Ovary (tissue), 3 donors: ENCODE measurements around the gene RGL1.

ENCODE experiments used
- EP300 ChIP-seq: sonication (generic); formaldehyde crosslinking; IDR thresholded peaks from one replicate; pipeline ENCODE4 v1.6.1; 2017; ENCODE audit warnings: antibody characterized with exemption
- TF ChIP-seq, protein P1 (sequence below), 3 donors: fragments of 450-650 bp in 2 of 3; fragments of 200-600 bp in 1 of 3; IDR thresholded peaks; one replicate each; pipeline versions ENCODE4 v1.5.1 to v1.8.0; 2016 to 2022; ENCODE audit warnings: antibody characterized with exemption in 3 of 3, mild to moderate bottlenecking in 1 of 3
- donor health status: DM: no; HTN: no; CAD: no.

DNA sequence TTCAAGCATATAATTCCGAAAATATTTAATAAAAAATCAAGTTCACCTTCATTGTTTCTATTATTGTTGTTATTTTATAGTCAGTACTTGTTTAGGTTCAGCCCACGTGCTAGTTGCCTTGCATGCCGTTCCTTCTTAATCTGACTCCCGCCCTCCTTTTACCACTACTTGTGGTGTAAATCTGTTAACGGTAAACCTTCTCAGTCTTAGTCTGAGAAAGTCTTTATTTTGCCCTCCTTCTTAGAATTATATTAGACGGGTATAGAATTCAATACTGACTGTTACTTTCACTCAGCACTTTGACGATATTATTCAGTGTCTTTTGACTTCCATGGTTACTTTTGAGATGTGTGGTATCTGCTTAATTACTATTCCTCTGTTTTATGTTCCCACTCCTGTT, 104.8 kb downstream of the RGL1 start:
- TF ChIP-seq, protein P1, sequence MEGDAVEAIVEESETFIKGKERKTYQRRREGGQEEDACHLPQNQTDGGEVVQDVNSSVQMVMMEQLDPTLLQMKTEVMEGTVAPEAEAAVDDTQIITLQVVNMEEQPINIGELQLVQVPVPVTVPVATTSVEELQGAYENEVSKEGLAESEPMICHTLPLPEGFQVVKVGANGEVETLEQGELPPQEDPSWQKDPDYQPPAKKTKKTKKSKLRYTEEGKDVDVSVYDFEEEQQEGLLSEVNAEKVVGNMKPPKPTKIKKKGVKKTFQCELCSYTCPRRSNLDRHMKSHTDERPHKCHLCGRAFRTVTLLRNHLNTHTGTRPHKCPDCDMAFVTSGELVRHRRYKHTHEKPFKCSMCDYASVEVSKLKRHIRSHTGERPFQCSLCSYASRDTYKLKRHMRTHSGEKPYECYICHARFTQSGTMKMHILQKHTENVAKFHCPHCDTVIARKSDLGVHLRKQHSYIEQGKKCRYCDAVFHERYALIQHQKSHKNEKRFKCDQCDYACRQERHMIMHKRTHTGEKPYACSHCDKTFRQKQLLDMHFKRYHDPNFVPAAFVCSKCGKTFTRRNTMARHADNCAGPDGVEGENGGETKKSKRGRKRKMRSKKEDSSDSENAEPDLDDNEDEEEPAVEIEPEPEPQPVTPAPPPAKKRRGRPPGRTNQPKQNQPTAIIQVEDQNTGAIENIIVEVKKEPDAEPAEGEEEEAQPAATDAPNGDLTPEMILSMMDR (IDR thresholded peaks at IDR 0.05) = no peak
- no peak for TF ChIP-seq EP300
